BJ (cell line): ENCODE results near the gene ST7. TPM values are rescaled to one million over a fixed set of nuclear protein-coding genes. Genes with fewer than 3 reads are reported as not detected.

ENCODE experiments used
- CTCF ChIA-PET: fragments of 350-600 bp; formaldehyde crosslinking; extraction: SDS; loops from one replicate; lab custom pipeline; 2021; ENCODE audit warnings: antibody characterized with exemption, inconsistent platforms; lab: Yijun Ruan, JAX
- POLR2A ChIA-PET: fragments of 300-600 bp; sonication (Branson Sonifier 250); formaldehyde crosslinking; extraction: SDS; loops from one replicate; lab custom pipeline; 2021; ENCODE audit warnings: antibody characterized with exemption; lab: Charles Lee
- DNase-seq: peaks from one replicate; pipeline ENCODE4 v3.0.0-alpha.2; 2011; ENCODE audit warnings: low read depth
- H3K27me3 ChIP-seq: 2 replicates; pipeline ENCODE4 v1.6.0; 2011; ENCODE audit warnings: low read length; ENCODE audit not compliant: control insufficient read depth, insufficient read depth
- H3K36me3 ChIP-seq: 2 replicates; pipeline ENCODE4 v1.5.1; 2011; ENCODE audit warnings: low read length; ENCODE audit not compliant: control insufficient read depth, insufficient read depth
- H3K4me3 ChIP-seq: 2 replicates; pipeline ENCODE4 v1.5.1; 2011; ENCODE audit warnings: low read depth, mild to moderate bottlenecking, control low read depth, low read length
- polyA plus RNA-seq: library from polyadenylated mRNA; depleted of rRNA; stranded (reverse); fragments of >200 nt; gene quantifications from 2 replicates; pipeline ENCODE4 v1.2.3, GENCODE V29; 2011
- TF ChIP-seq, protein P1 (sequence below): IDR thresholded peaks from 2 replicates; pipeline ENCODE4 v1.5.1; 2011; ENCODE audit warnings: low read depth, mild to moderate bottlenecking, control low read depth, inconsistent platforms, low read length, moderate library complexity; ENCODE audit not compliant: insufficient read depth

Gene ST7
- polyA plus RNA-seq, 1 experiment = 16.0 TPM

DNA sequence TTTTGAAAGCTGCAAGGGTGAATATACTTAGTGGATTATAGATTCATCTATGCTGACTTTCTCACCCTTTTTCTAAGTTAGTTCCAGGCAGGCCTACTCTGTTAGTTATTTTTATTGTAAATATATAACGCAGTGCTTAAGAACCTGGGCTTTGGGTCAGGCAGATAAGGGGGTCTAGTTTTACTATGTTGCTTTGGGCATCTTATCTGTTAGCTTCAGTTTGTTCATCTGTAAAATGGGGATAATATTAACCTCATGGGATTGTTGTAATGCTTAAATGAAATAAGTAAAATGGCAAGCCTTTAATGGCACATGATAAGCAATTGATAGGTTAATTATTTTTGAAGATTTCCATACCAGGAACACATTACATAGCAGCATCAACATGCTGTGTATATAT, 79.5 kb downstream of the ST7 start:
- Histone ChIP-seq H3K36me3 (no peaks in the 10 kb centered on the region), H3K4me3 (no peak overlapping the region), H3K27me3 (no peaks in the 10 kb centered on the region)
- no peak for DNase-seq
- POLR2A ChIA-PET = no interaction called here
- TF ChIP-seq, protein P1, sequence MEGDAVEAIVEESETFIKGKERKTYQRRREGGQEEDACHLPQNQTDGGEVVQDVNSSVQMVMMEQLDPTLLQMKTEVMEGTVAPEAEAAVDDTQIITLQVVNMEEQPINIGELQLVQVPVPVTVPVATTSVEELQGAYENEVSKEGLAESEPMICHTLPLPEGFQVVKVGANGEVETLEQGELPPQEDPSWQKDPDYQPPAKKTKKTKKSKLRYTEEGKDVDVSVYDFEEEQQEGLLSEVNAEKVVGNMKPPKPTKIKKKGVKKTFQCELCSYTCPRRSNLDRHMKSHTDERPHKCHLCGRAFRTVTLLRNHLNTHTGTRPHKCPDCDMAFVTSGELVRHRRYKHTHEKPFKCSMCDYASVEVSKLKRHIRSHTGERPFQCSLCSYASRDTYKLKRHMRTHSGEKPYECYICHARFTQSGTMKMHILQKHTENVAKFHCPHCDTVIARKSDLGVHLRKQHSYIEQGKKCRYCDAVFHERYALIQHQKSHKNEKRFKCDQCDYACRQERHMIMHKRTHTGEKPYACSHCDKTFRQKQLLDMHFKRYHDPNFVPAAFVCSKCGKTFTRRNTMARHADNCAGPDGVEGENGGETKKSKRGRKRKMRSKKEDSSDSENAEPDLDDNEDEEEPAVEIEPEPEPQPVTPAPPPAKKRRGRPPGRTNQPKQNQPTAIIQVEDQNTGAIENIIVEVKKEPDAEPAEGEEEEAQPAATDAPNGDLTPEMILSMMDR = no peak
- CTCF ChIA-PET = interaction anchor here (1.3 to 1.5 kb wide), 2 partner anchors 51 to 87 kb away, joined by 3 read pairs; no protein-coding TSS in a partner anchor

DNA sequence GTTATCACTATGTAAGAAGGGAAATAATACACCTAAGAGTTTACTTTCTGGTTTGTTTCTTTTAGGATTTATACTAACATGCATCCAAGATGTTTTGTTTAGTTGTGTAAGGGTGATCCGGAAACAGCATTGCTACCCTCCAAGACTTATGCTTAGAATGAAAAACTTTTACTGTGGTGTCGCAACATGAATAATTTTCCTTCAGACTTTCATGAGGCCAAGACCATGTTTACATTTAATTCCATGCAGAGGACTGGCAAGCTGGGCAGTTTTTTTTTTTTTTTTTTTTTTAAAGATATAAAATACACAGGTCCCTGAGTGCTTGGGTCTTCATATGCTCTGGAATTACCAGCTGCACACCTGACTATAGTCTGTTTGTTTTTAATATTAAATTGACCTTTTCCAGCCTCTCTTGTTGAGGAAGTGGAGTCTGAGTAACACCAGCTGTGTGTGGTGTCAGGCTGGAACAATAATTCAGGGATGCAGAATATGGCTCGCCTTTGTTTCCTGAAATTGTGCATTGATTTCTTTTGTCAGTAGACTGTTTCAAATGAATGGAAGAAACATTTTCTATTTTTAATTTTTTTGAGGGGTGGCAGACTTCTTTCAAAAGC, 81.7 kb downstream of the ST7 start:
- no peak for DNase-seq
- TF ChIP-seq, protein P1 = no peak
- Histone ChIP-seq H3K4me3 (no peak overlapping the region), H3K27me3 (no peaks in the 10 kb centered on the region), H3K36me3 (no peaks in the 10 kb centered on the region)
- ChIA-PET CTCF (interaction anchor here (1.1 to 1.8 kb wide), 2 partner anchors 10 to 59 kb away, joined by 3 read pairs; no protein-coding TSS in a partner anchor), POLR2A (no interaction called here)

DNA sequence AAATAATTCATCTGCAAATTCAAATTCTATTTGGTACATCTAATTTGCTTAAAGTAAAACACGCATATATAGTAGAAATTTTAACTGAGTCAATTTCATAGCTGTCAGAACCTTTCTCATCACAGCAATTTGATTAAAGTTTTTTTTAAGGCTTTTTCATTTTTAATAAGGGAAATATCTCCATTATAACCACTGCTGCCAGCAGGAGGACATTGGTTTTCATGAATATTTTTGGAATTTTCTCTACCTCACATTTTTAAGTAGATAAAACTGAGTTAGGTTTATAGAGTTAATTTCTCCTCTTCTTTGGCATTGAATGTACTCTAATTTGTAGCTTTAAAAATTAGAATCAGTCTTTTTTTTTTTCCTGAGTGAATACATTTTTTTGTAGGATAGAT, 82.2 kb downstream of the ST7 start:
- Histone ChIP-seq H3K36me3 (no peaks in the 10 kb centered on the region), H3K4me3 (no peak overlapping the region), H3K27me3 (no peaks in the 10 kb centered on the region)
- ChIA-PET CTCF (interaction anchor here (1.1 to 1.8 kb wide), 2 partner anchors 11 to 59 kb away, joined by 3 read pairs; no protein-coding TSS in a partner anchor), POLR2A (no interaction called here)
- no peak for DNase-seq
- TF ChIP-seq, protein P1 = no peak

- H3K4me3 ChIP-seq = no peak overlapping the region
- POLR2A ChIA-PET = no interaction called here
- CTCF ChIA-PET = no interaction called here
- H3K27me3 ChIP-seq = no peaks in the 10 kb centered on the region
- DNase-seq = no peak
- H3K36me3 ChIP-seq = no peaks in the 10 kb centered on the region
- TF ChIP-seq, protein P1 = no peak
Observed at GRCh38 chr7:117036053-117036669, 82.9 kb downstream of the ST7 start.

GRCh38 chr7:117036836-117037235, 83.5 kb downstream of the ST7 start:
- TF ChIP-seq, protein P1 = no peak
- Histone ChIP-seq H3K36me3 (no peaks in the 10 kb centered on the region), H3K27me3 (no peaks in the 10 kb centered on the region), H3K4me3 (no peak overlapping the region)
- DNase-seq = no peak
- ChIA-PET POLR2A (no interaction called here), CTCF (interaction anchor here (0.6 to 1.1 kb wide), 2 partner anchors 21 to 88 kb away, joined by 3 read pairs; no protein-coding TSS in a partner anchor)
